GM23338 (cell line): ENCODE data around the gene LAMB1. TPM values are rescaled to one million over a fixed set of nuclear protein-coding genes. Genes with fewer than 3 reads are reported as not detected.

ENCODE experiments used
- ATAC-seq: fragments of 200-7000 bp; cut with Tn5 transposase; 3 replicates; pipeline ENCODE4 v1.9.1; 2020
- DNase-seq: peaks from one replicate; pipeline ENCODE4 v3.0.0-alpha.2; 2015; ENCODE audit warnings: low spot score
- H2AFZ ChIP-seq: fragments of 200-600 bp; sonication (generic); 2 replicates; pipeline ENCODE4 v1.8.0; 2016; ENCODE audit warnings: antibody characterized with exemption, mild to moderate bottlenecking, moderate library complexity
- H3F3A ChIP-seq: fragments of 200-600 bp; sonication (generic); replicated peaks from 2 replicates; pipeline ENCODE4 v1.8.0; 2017; ENCODE audit warnings: antibody characterized with exemption, mixed run types, low read depth
- H3K27ac ChIP-seq: fragments of 200-600 bp; sonication (generic); 2 replicates; pipeline ENCODE4 v1.6.1; 2016; ENCODE audit warnings: low read depth
- H3K27me3 ChIP-seq: fragments of 200-600 bp; sonication (generic); 2 replicates; pipeline ENCODE4 v1.8.0; 2016; ENCODE audit warnings: mild to moderate bottlenecking, mixed run types, moderate library complexity; ENCODE audit not compliant: insufficient read depth
- H3K36me3 ChIP-seq: fragments of 200-600 bp; sonication (generic); 2 replicates; pipeline ENCODE4 v1.8.0; 2016; ENCODE audit warnings: mild to moderate bottlenecking; ENCODE audit not compliant: insufficient read depth
- H3K4me1 ChIP-seq: fragments of 200-600 bp; sonication (generic); 2 replicates; pipeline ENCODE4 v1.8.0; 2016; ENCODE audit warnings: mild to moderate bottlenecking, moderate library complexity; ENCODE audit not compliant: insufficient read depth
- H3K4me2 ChIP-seq: fragments of 200-600 bp; sonication (generic); 2 replicates; pipeline ENCODE4 v1.7.1; 2017; ENCODE audit warnings: mixed run types
- H3K4me3 ChIP-seq: fragments of 200-600 bp; sonication (generic); 2 replicates; pipeline ENCODE4 v1.6.1; 2016; ENCODE audit warnings: mixed run types
- H3K79me2 ChIP-seq: fragments of 200-600 bp; sonication (generic); replicated peaks from 2 replicates; pipeline ENCODE4 v1.8.0; 2017; ENCODE audit warnings: mild to moderate bottlenecking; ENCODE audit not compliant: insufficient read depth
- H3K9me2 ChIP-seq: fragments of 200-600 bp; sonication (generic); 2 replicates; pipeline ENCODE4 v1.8.0; 2017; ENCODE audit not compliant: insufficient read depth
- H4K20me1 ChIP-seq: fragments of 200-600 bp; sonication (generic); replicated peaks from 2 replicates; pipeline ENCODE4 v1.8.0; 2017; ENCODE audit warnings: mild to moderate bottlenecking; ENCODE audit not compliant: insufficient read depth
- H3K27ac Mint-ChIP-seq: 2 replicates; pipeline ENCODE4 v1.8.0; 2020; ENCODE audit warnings: inconsistent platforms, mild to moderate bottlenecking, moderate library complexity, mixed read lengths
- H3K27me3 Mint-ChIP-seq: 3 replicates; pipeline ENCODE4 v1.8.0; 2022; ENCODE audit warnings: low read depth, mild to moderate bottlenecking, moderate library complexity, mixed read lengths, inconsistent platforms; ENCODE audit not compliant: insufficient read depth, poor library complexity
- H3K36me3 Mint-ChIP-seq: 3 replicates; pipeline ENCODE4 v1.8.0; 2021; ENCODE audit warnings: low read depth, mild to moderate bottlenecking, inconsistent platforms, moderate library complexity, mixed read lengths
- H3K4me1 Mint-ChIP-seq: 3 replicates; pipeline ENCODE4 v1.8.0; 2020; ENCODE audit warnings: mild to moderate bottlenecking, inconsistent platforms, mixed read lengths
- H3K4me3 Mint-ChIP-seq: 3 replicates; pipeline ENCODE4 v1.8.0; 2021; ENCODE audit warnings: moderate library complexity, mild to moderate bottlenecking, inconsistent platforms, mixed read lengths
- H3K9me3 Mint-ChIP-seq: 3 replicates; pipeline ENCODE4 v1.8.0; 2020; ENCODE audit warnings: moderate library complexity, mild to moderate bottlenecking, inconsistent platforms, mixed read lengths
- EZH2 ChIP-seq: fragments of 200-600 bp; sonication (generic); IDR thresholded peaks from one replicate; pipeline ENCODE4 v1.8.0; 2017; ENCODE audit warnings: antibody characterized with exemption, mild to moderate bottlenecking, low read depth; ENCODE audit not compliant: unreplicated experiment
- EZH2phosphoT487 ChIP-seq: fragments of 200-600 bp; sonication (generic); IDR thresholded peaks from one replicate; pipeline ENCODE4 v1.8.1; 2018; ENCODE audit warnings: antibody characterized with exemption; ENCODE audit not compliant: unreplicated experiment
- POLR2AphosphoS5 ChIP-seq: IDR thresholded peaks from 2 replicates; pipeline ENCODE4 v1.6.1; 2016; ENCODE audit warnings: antibody characterized with exemption, low read depth
- STAT1 ChIP-seq: IDR thresholded peaks from one replicate; pipeline ENCODE4 v1.6.1; 2016; ENCODE audit warnings: antibody characterized with exemption; ENCODE audit not compliant: unreplicated experiment
- ZNF114 ChIP-seq: fragments of 250-450 bp; sonication (Bioruptor Pico); IDR thresholded peaks from 2 replicates; pipeline ENCODE4 v1.5.0; 2020; ENCODE audit warnings: mild to moderate bottlenecking, moderate library complexity
- ZNF331 ChIP-seq: fragments of 250-450 bp; sonication (Bioruptor Pico); IDR thresholded peaks from 2 replicates; pipeline ENCODE4 v1.5.0; 2020; ENCODE audit warnings: low read depth, mild to moderate bottlenecking, moderate library complexity
- ZNF462 ChIP-seq: fragments of 250-450 bp; sonication (Bioruptor Pico); IDR thresholded peaks from 2 replicates; pipeline ENCODE4 v1.5.0; 2020; ENCODE audit warnings: mild to moderate bottlenecking, moderate library complexity
- polyA plus RNA-seq: library from polyadenylated mRNA; unstranded; fragments of >200 nt; fragmentation: Nextera tagmentation; extraction: Ambion mirVana; gene quantifications from 2 replicates; pipeline ENCODE4 v1.2.1, GENCODE V29; 2016
- total RNA-seq: library from RNA; depleted of rRNA; stranded (reverse); fragments of >200 nt; shearing (Covaris generic); gene quantifications from 2 replicates; pipeline ENCODE4 v1.2.3, GENCODE V29; 2014
- TF ChIP-seq, protein P1 (sequence below), 2 experiments: fragments of 200-600 bp in 1 of 2; sonication (generic) in 1 of 2; conservative IDR thresholded peaks; 2 replicates each; pipeline versions ENCODE4 v1.5.1 to v1.6.1; 2016 to 2017; ENCODE audit warnings: antibody characterized with exemption in 2 of 2, low read depth in 2 of 2, mild to moderate bottlenecking in 2 of 2, moderate library complexity in 1 of 2
- TF ChIP-seq, protein P2 (sequence below): IDR thresholded peaks from one replicate; pipeline ENCODE4 v1.6.1; 2018; ENCODE audit warnings: antibody characterized with exemption; ENCODE audit not compliant: unreplicated experiment

LAMB1 gene
- total and polyA plus RNA-seq, 2 experiments from 2014 or later = 53.5 to 57.8 TPM

- TF ChIP-seq ZNF462 (CRISPR knock-in tag) = no peak
- no peak for TF ChIP-seq STAT1
- TF ChIP-seq EZH2 = no peak
- TF ChIP-seq, protein P1, sequence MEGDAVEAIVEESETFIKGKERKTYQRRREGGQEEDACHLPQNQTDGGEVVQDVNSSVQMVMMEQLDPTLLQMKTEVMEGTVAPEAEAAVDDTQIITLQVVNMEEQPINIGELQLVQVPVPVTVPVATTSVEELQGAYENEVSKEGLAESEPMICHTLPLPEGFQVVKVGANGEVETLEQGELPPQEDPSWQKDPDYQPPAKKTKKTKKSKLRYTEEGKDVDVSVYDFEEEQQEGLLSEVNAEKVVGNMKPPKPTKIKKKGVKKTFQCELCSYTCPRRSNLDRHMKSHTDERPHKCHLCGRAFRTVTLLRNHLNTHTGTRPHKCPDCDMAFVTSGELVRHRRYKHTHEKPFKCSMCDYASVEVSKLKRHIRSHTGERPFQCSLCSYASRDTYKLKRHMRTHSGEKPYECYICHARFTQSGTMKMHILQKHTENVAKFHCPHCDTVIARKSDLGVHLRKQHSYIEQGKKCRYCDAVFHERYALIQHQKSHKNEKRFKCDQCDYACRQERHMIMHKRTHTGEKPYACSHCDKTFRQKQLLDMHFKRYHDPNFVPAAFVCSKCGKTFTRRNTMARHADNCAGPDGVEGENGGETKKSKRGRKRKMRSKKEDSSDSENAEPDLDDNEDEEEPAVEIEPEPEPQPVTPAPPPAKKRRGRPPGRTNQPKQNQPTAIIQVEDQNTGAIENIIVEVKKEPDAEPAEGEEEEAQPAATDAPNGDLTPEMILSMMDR (conservative IDR thresholded peaks at IDR 0.05; ENCODE audit: low read depth in 2 of 2) = no peak
Observed at GRCh38 chr7:108015740-108016139, 12.8 kb upstream of the LAMB1 start (continued).

- H3K4me1 ChIP-seq = no peaks in the 10 kb centered on the region
- no peaks in the 10 kb centered on the region for H3K79me2 ChIP-seq
- H3F3A ChIP-seq = no peaks in the 10 kb centered on the region
- H3K27me3 ChIP-seq = no peaks in the 10 kb centered on the region
- no peak overlapping the region for H2AFZ ChIP-seq
- H3K27ac ChIP-seq = no peak overlapping the region
- no peaks in the 10 kb centered on the region; the same call in 2 of the 3 replicates for H3K4me1 Mint-ChIP-seq
- H3K36me3 ChIP-seq = no peaks in the 10 kb centered on the region
- no peaks in the 10 kb centered on the region for H3K9me2 ChIP-seq
- no peaks in the 10 kb centered on the region for H3K9me3 Mint-ChIP-seq
- peaks cover 2% of the 10 kb centered on the region for H3K27me3 Mint-ChIP-seq
- ATAC-seq (no peak), DNase-seq (no peak)
- H3K4me3 Mint-ChIP-seq = no peak overlapping the region
- H3K36me3 Mint-ChIP-seq = no peaks in the 10 kb centered on the region
- no peaks in the 10 kb centered on the region for H4K20me1 ChIP-seq
- no peak overlapping the region for H3K27ac Mint-ChIP-seq
- H3K4me2 ChIP-seq = no peak overlapping the region
- no peak overlapping the region for H3K4me3 ChIP-seq
- TF ChIP-seq EZH2phosphoT487 (no peak), POLR2AphosphoS5 (no peak), ZNF114 (CRISPR knock-in tag) (no peak), STAT1 (no peak), EZH2 (no peak), ZNF331 (no peak)
- TF ChIP-seq, protein P1 (conservative IDR thresholded peaks at IDR 0.05; ENCODE audit: low read depth in 2 of 2) = no peak
- TF ChIP-seq, protein P2, sequence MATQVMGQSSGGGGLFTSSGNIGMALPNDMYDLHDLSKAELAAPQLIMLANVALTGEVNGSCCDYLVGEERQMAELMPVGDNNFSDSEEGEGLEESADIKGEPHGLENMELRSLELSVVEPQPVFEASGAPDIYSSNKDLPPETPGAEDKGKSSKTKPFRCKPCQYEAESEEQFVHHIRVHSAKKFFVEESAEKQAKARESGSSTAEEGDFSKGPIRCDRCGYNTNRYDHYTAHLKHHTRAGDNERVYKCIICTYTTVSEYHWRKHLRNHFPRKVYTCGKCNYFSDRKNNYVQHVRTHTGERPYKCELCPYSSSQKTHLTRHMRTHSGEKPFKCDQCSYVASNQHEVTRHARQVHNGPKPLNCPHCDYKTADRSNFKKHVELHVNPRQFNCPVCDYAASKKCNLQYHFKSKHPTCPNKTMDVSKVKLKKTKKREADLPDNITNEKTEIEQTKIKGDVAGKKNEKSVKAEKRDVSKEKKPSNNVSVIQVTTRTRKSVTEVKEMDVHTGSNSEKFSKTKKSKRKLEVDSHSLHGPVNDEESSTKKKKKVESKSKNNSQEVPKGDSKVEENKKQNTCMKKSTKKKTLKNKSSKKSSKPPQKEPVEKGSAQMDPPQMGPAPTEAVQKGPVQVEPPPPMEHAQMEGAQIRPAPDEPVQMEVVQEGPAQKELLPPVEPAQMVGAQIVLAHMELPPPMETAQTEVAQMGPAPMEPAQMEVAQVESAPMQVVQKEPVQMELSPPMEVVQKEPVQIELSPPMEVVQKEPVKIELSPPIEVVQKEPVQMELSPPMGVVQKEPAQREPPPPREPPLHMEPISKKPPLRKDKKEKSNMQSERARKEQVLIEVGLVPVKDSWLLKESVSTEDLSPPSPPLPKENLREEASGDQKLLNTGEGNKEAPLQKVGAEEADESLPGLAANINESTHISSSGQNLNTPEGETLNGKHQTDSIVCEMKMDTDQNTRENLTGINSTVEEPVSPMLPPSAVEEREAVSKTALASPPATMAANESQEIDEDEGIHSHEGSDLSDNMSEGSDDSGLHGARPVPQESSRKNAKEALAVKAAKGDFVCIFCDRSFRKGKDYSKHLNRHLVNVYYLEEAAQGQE = no peak
Observed at GRCh38 chr7:108014747-108015682, 12.1 kb upstream of the LAMB1 start.
